Stimulated activated naive CD4-positive, alpha-beta T cell treated with Interleukin-2 at 50 U/mL for 16 hours (primary cell): ENCODE data around the gene ZNF318.

Source experiments
- DNase-seq: peaks from one replicate; lab custom pipeline; 2025; lab: John Stamatoyannopoulos, UW

ZNF318 gene

DNA sequence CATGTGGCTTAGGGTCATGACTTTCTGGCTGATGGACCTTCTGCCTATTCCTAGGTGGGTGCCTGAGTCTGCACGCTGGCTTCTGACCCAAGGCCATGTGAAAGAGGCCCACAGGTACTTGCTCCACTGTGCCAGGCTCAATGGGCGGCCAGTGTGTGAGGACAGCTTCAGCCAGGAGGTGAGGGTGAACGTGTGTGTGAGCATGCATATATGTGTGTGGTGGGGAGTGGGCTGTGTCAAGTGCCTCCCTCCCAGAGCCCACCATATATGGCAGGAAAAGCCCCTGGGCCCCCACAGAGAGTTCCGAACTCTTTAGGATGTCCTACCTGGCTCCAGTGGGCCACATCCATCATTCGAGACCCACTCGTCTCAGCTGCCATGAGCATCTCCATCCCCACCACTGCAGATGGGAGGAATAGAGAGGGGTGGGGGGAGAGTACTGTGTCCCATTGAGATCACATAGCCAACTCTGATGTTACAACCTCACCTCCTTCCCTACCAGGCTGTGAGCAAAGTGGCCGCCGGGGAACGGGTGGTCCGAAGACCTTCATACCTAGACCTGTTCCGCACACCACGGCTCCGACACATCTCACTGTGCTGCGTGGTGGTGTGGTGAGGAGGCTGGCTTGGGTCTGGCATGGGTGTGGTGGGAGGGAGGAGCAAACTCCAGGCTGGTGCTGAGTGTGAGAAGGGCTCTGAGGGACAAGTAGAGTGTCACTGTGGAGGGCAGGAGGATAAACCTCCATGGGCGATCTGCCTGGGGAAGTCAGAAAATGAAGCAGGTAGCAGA is 68.2 kb downstream of the ZNF318 start:
- DNase-seq, result no peak

DNA sequence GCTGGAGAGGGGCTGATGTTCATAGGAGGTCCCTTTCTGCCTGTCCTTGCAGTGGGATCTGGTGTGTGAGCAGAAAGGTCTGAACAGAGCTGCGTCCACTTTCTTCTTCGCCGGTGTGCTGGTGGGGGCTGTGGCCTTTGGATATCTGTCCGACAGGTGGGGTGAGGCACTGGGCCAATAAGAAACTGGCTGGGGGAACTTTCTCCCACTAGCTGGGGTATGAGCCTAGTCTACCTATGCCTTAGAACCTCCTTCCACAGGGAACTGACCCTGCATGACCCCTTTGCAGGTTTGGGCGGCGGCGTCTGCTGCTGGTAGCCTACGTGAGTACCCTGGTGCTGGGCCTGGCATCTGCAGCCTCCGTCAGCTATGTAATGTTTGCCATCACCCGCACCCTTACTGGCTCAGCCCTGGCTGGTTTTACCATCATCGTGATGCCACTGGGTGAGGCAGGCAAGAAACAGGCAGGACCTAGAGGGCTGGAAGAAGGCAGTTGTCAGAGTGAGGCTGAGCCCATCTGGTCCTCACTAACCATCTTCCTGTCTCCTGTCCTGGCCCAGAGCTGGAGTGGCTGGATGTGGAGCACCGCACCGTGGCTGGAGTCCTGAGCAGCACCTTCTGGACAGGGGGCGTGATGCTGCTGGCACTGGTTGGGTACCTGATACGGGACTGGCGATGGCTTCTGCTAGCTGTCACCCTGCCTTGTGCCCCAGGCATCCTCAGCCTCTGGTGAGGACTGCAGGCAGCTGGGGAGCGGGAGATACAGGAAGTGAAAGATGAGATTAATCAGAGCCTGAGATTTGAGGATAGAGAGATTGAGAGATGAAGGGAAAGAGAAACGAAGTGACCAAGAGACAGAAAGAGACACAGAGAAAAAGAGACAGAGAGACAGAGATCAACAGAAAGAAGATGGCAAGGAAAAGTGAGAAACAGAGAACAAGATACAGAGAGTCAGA is 69.8 kb downstream of the ZNF318 start:
- DNase-seq, result no peak

DNA sequence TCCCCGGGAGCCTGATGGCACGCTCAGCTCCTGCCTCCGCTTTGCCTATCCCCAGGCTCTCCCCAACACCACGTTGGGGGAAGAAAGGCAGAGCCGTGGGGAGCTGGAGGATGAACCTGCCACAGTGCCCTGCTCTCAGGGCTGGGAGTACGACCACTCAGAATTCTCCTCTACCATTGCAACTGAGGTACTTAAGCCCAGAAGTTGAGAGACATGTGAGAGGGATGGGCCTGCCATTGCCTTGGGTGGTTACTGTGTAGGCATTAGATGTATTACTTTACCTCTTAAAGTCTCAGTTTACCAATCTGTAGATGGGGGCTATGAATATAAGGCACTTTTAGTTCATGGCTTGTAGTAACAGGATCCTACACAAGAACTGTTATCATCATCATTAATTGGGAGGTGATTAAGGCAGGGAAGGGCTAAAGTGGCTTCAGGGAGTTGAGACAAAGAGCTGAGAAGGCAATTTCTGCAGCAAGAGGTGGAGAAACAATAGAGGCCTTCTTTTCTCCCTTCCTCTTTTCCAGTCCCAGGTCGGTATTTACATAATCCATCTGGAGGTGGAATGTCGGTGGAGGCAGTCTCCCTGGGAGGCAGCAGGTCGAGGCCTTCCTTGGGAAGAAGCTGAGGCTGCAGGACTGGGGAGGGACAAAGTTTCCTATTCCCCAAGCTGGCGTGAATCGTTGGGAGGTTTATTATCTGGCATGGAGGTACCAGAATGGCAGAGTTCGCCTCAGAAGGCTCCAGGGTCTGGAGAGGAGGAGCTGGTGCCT is 70.7 kb downstream of the ZNF318 start:
- DNase-seq, result no peak

DNA sequence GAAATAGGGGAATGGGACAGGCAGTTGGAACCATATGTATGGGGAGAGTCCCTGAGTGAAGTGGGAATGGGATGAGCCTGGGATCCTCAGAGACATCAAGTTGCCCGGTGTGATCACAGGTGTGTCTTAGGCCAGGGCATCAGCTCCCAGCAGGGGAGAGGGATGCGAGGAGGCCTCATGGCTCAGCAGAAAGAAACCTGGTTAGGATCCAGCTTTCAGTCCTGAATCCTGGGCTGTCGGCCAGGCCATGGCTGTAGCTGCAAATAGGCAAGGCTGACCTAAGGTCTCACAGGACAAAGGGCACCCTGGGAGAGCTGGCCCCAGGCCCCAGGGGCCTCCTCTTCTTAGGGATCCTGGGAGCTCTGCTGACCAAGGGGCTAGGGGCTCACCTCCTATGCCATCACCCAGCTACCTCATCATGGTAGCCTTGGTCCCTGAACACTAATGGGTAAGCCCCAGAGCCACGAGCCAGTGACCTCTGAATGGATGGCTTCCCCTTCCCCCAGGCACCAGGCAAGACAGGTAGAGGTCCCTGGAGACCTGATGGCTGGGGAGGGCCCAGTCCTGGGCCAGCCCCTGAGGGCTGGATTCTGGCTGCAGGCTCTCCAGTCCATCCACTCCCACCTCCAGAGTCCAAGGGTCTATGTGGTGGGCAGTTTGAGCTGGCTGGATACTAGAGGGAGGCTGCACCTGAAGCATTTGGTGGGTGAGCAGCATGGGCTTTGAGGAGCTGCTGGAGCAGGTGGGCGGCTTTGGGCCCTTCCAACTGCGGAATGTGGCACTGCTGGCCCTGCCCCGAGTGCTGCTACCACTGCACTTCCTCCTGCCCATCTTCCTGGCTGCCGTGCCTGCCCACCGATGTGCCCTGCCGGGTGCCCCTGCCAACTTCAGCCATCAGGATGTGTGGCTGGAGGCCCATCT is 71.5 kb downstream of the ZNF318 start, which contains the start of gene SLC22A7:
Gene SLC22A7, plus strand, starts transcription at position 617 of the 921 bp plus-strand sequence. Its CDS starts 99 bp downstream, at position 716.
- no peak for DNase-seq

DNA sequence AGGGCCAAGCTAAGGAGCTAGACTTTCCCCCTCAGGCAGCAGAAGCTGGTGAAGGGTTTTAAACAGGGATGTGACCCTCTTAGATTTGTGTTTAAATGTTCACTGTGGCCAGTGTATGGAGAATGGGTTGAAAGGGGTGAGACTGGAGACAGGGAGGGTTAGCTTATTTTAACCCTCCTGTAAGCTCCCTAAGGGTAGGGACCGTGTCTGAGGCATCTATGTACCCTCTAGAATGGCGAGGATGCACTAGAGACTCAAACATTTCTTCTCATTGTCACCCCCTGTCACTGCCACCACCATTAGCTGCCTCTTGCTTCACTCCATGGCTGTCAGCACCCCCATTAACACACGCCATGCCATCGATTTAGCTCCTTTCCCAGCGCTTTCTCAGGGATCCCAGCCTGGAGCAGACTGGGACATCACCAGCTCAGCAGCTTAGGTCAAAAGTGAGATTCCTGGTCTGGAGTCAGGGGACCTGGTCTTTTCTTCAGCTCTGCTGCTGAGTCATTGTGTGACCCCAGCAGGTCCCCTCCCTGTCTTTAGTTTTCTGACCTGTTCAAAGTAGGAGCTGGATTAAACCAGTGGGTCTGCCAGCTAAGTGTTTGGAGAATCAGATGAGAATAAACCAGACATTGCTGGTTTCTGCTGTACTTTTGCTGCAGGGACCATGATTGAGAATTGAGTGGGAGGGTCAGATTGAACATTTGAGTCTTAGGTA is 72.5 kb downstream of the ZNF318 start:
- DNase-seq, result no peak

DNA sequence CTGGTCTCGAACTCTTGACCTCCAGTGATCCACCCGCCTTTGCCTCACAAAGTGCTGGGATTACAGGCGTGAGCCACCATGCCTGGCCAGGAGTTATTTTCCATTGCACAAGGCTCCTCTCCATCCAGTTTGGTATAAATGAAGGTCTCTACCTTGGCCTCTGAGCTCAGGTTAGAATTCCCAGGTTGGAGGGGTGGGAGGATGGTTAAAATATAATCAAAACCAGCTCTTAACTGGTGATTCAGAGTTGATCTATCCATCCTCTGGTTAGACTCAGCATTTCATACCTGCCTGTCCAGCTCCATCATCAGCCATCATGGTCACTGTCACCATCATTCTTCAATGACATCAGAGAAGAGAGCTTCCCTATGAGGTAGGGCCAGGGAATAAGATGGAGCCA is 74.0 kb downstream of the ZNF318 start:
- DNase-seq, result no peak

GRCh38 chr6:43294536-43294935 is 74.9 kb downstream of the ZNF318 start:
- no peak for DNase-seq

- DNase-seq, result no peak
These were observed 75.7 kb downstream of the ZNF318 start for GRCh38 chr6:43293698-43294097.

DNA sequence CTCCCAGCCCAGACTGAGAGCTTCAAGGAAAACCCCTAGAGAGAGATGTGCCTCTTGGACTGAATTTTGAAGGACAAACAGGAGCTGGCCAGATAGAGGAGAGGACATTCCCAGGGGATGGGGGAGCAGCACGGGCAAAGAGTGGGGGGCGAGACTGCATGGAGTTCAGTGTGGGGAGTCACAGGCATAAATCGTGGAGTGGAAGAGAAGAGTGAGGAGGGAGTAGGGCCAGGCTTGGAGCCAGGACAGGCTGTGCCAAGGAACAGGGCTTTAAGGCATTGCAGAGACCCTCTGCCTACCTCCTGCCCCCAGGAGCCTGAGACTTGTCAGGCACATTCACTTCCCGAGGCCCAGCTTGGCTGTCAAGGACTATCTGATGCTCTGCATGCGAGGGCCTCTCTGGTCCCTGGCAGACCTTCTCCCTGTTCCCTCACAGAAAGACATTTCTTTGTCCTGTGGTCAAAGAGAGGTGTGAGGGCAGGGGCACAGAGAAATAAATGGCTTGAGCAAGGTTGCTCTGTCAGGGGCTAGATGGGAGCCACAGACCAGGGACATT is 76.6 kb downstream of the ZNF318 start:
- DNase-seq, result no peak

DNA sequence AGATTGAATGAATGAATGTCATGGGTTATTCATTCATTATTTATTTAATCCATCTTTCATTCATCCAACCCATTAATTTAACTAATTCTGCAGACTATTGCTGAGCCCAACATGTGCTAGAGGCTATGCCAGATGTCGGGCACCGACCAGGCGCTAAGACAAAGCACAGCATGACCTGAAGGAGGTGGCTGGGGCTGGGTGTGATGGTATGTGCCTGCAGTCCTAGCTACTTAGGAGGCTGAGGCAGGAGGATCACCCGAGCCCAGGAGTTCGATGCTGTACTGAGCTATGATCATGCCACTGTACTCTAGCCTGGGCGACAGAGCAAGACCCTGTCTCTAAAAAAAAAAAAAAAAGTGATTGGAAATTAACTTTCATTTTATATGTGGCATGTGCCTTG is 77.1 kb downstream of the ZNF318 start:
- no peak for DNase-seq

GRCh38 chr6:43291708-43292107 is 77.7 kb downstream of the ZNF318 start:
- DNase-seq, result no peak

- DNase-seq, result no peak
These were observed 78.5 kb downstream of the ZNF318 start for GRCh38 chr6:43290905-43291355.

GRCh38 chr6:43290339-43290904 is 79.0 kb downstream of the ZNF318 start:
- DNase-seq, result no peak

DNA sequence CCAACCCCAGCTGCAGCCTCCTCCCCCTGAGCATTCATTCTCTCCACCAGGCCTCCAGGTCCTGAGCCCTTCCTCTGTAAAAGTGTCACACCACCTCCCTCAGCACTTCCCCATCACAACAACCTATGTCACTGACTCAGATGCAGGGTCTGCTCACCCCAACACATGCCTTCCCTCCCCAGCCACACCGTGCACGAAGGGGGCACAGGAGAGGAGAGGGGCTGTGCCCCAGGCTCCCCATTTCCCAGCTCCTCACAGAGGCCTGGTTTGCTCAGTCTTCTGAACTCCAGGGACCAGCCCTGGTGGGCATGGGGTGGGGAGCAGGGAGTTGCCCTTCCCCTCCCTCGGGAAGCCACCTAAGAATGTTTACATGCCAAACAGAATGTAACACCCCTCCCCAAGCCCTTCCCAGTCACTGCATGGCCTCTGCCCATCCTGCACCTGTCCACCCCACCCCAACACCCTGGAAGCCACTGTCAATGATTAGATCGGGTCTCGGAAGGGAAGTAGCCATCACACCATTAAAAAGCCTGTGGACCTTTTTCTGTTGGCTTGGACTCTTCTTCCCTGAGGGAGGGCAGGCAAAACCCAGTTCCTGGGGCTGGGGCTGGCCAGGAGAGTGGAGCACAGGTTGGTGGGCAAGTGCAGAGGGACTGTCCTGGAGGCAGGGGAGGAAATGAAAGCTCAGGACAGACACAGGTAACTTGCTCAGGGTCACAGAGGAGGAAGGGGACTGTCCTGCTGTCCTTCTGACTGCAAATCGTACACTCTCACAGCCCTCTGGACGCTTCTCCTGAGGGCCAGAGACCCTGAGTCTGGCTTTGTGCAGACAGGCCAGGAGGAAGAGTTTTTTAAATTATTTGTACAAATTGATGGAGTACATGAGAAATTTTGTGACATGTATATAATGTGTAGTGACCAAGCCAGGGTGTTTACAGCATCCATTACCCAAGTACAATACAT is 81.4 kb downstream of the ZNF318 start:
- no peak for DNase-seq

DNA sequence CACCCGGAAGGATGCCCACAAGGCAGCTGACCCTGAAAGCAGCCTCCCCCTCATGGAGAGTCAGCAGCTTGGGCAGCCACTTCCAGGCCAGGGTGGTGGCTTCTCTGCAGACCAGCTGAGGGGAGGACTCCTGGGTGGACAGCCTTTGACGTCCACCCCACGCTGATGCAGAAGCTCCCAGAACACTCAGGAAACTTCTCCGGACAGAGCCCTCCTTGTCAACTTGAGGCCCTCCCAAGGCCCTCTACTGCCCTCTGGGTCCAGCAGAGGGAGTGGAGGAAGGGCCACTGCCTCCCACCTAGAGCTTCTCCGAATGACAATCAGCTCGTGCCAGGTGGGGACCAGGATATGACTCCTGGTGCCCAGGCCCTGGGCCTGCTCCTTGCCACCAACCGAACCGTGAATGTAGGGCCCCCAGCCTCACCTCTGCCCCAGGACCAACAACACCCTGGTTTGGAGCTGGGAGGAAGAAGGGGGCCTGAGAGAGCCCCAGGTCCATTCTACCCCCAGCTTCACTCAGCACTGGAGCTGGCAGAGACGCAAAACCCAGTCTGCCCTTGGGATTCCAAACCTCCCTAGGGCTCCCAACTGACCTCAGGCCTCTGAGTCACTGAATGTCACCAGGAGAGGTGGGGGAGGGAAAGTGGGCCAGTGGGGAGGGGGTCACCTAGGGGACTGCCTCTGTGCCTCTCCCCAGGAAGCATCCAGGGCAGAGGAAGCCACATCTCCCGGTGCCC is 82.3 kb downstream of the ZNF318 start:
- DNase-seq, result no peak

GRCh38 chr6:43286456-43286979 is 82.9 kb downstream of the ZNF318 start:
- DNase-seq, result no peak
